OCI-LY1 (cell line): ENCODE results near the gene SPATA21.

Experiments used
- CTCF ChIP-seq: fragments of 200-600 bp; sonication (generic), shearing (Covaris generic); IDR thresholded peaks from 2 replicates; pipeline ENCODE4 v1.5.1; 2017; ENCODE audit warnings: mild to moderate bottlenecking, antibody characterized with exemption, low read length, moderate library complexity, mixed read lengths
- EZH2 ChIP-seq: fragments of 200-600 bp; sonication (generic), shearing (Covaris generic); IDR thresholded peaks from 2 replicates; pipeline ENCODE4 v1.8.0; 2017; ENCODE audit warnings: borderline replicate concordance, mixed run types, mild to moderate bottlenecking, antibody characterized with exemption, low read length, moderate library complexity, mixed read lengths

GRCh38 chr1:16369821-16370220, 67.4 kb downstream of the SPATA21 start:
- no peak for TF ChIP-seq EZH2
- TF ChIP-seq CTCF: no peak
